ENCODE measurements around the gene EXOC1.

DNA sequence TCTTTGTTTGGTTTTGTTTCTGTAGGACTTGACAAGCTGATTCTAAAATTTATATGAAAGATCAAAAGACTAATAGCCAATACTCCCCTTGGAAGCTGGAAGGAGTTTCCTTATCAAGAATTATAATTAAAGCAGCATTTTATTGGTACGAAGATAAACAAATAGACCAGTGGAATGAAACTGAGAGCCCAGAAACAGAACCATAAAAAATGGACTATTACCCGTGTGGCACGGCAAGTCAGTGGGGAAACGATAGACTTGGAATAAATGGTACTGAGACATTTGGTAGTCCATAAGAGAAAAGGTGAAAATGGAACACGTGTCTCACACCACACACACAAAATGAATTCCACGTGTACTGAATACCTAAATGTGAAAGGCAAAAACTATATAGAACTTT lies 52.9 kb downstream of the EXOC1 start:
- TF ChIP-seq, protein P1, sequence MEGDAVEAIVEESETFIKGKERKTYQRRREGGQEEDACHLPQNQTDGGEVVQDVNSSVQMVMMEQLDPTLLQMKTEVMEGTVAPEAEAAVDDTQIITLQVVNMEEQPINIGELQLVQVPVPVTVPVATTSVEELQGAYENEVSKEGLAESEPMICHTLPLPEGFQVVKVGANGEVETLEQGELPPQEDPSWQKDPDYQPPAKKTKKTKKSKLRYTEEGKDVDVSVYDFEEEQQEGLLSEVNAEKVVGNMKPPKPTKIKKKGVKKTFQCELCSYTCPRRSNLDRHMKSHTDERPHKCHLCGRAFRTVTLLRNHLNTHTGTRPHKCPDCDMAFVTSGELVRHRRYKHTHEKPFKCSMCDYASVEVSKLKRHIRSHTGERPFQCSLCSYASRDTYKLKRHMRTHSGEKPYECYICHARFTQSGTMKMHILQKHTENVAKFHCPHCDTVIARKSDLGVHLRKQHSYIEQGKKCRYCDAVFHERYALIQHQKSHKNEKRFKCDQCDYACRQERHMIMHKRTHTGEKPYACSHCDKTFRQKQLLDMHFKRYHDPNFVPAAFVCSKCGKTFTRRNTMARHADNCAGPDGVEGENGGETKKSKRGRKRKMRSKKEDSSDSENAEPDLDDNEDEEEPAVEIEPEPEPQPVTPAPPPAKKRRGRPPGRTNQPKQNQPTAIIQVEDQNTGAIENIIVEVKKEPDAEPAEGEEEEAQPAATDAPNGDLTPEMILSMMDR (conservative IDR thresholded peaks at IDR 0.05; ENCODE audit: low read length), result no peak
- TF ChIP-seq EZH2phosphoT487 (IDR thresholded peaks at IDR 0.05; ENCODE audit: borderline replicate concordance), result no peak
